Activated T-helper 1 cell treated with Interleukin-2 at 50 U/mL for 16 hours (primary cell): ENCODE results near the gene IGSF3.

Experiments
- DNase-seq: peaks from one replicate; pipeline ENCODE4 v3.0.0-alpha.2; 2020; ENCODE audit warnings: low read depth

The IGSF3 gene

GRCh38 chr1:116667575-116668105 lies at the start of gene IGSF3:
Gene IGSF3 (minus strand): TSS chr1:116667733. CDS start chr1:116666326, 1,407 bp downstream.
- DNase-seq, result peak; percentile 22

GRCh38 chr1:116717318-116717717 lies 49.8 kb upstream of the IGSF3 start:
- no peak for DNase-seq

GRCh38 chr1:116716391-116716790 lies 48.9 kb upstream of the IGSF3 start:
- DNase-seq, result no peak

- DNase-seq, result no peak
These were observed 45.9 kb upstream of the IGSF3 start for GRCh38 chr1:116713474-116713873.

- DNase-seq, result no peak
These were observed 45.0 kb upstream of the IGSF3 start for GRCh38 chr1:116712510-116712909.

- DNase-seq, result no peak
These were observed 43.8 kb upstream of the IGSF3 start for GRCh38 chr1:116711263-116711840.

GRCh38 chr1:116710420-116711262 lies 43.1 kb upstream of the IGSF3 start:
- no peak for DNase-seq

- no peak for DNase-seq
These were observed 42.2 kb upstream of the IGSF3 start for GRCh38 chr1:116709666-116710167.

GRCh38 chr1:116708255-116708900 lies 40.8 kb upstream of the IGSF3 start:
- DNase-seq, result no peak

- DNase-seq, result no peak
These were observed 39.3 kb upstream of the IGSF3 start for GRCh38 chr1:116706841-116707240.

GRCh38 chr1:116706123-116706522 lies 38.6 kb upstream of the IGSF3 start:
- DNase-seq, result no peak

- no peak for DNase-seq
These were observed 36.7 kb upstream of the IGSF3 start for GRCh38 chr1:116704278-116704677.

GRCh38 chr1:116699605-116700004 lies 32.1 kb upstream of the IGSF3 start:
- DNase-seq, result no peak

GRCh38 chr1:116698244-116698595 lies 30.7 kb upstream of the IGSF3 start:
- no peak for DNase-seq

- DNase-seq, result no peak
These were observed 30.2 kb upstream of the IGSF3 start for GRCh38 chr1:116697548-116698243.

GRCh38 chr1:116694524-116694923 lies 27.0 kb upstream of the IGSF3 start:
- DNase-seq, result no peak

- DNase-seq, result no peak
These were observed 26.4 kb upstream of the IGSF3 start for GRCh38 chr1:116693759-116694480.

GRCh38 chr1:116692879-116693278 lies 25.3 kb upstream of the IGSF3 start:
- no peak for DNase-seq

GRCh38 chr1:116690849-116691406 lies 23.4 kb upstream of the IGSF3 start:
- DNase-seq, result no peak

- no peak for DNase-seq
These were observed 22.9 kb upstream of the IGSF3 start for GRCh38 chr1:116690396-116690848.
